HG03097 (cell line): ENCODE data around the gene PI4KA.
"Not testable (repeated sequence)": the region's sequence is repeated elsewhere in the genome, so short reads cannot be mapped to it uniquely, and the experiment has no call there.

ENCODE experiments used
- ATAC-seq: cut with Tn5 transposase; IDR thresholded peaks from one replicate; pipeline ENCODE4 v1.9.1; 2021; ENCODE audit not compliant: unreplicated experiment, low FRiP score

PI4KA gene

GRCh38 chr22:20779014-20779817 lies 79.4 kb downstream of the PI4KA start:
- ATAC-seq = no peak

DNA sequence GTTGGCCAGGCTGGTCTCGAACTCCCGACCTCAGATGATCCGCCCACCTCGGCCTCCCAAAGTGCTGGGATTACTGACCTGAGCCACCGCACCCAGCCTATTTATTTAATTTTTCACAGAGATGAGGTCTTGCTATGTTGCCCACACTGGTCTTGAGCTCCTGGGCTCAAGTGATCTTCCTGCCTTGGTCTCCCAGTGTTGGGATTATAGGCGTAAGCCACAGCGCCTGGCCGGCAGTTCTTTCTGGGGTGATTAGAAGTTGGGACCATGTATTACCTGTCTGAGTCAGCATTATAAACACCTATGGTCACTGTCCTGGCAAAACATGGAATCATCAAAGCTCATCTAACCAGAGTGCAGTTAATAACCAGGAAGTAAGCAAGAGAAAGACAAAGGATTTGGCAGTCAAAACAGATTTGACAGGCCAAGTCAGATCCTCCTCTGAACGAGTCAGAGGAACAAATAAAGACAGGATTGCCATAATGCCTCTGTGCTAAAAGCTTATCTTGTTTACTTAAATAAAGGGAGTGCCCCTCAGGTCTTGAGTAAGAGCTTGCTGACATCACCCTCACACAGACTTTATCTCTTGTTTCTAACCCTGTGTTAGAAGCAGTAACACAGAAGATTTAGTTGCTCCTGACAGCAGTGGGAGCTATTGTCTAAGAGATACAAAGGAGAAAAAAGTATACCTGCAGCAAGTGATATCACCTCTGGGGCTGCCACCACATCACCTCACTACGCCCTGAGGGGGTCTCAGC lies 81.0 kb downstream of the PI4KA start:
- ATAC-seq = no peak

DNA sequence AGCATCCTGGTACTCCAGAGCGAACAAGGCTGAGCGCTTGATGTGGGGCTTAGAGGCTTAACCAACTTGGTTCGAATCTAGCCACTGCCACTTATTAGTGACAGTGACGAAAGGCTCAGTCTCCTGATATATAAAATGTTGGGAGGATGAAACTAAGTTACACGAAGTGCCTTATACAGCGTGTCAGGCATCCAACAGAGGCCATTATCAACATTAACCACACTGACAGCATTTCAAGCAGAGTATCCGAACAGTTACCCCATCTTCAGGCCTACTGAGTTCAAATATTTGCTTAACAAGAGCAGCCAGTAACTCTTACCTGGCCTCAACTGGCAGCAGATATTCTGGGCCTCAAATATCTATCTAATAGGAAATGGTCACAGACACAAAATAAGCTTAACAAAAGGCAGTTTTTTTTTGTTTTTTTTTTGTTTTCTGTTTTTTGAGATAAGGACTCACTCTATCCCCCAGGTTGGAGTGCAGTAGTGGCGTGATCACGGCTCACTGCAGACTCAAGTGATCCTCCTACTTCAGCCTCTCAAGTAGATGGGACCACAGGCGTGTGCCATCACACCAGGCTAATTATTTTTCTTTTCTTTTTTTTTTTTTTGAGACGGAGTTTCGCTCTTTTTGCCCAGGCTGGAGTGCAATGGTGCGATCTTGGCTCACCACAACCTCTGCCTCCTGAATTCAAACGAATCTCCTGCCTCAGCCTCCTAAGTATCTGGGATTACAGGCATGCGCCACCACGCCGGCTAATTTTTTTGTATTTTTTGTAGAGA lies 81.8 kb downstream of the PI4KA start:
- no peak for ATAC-seq

DNA sequence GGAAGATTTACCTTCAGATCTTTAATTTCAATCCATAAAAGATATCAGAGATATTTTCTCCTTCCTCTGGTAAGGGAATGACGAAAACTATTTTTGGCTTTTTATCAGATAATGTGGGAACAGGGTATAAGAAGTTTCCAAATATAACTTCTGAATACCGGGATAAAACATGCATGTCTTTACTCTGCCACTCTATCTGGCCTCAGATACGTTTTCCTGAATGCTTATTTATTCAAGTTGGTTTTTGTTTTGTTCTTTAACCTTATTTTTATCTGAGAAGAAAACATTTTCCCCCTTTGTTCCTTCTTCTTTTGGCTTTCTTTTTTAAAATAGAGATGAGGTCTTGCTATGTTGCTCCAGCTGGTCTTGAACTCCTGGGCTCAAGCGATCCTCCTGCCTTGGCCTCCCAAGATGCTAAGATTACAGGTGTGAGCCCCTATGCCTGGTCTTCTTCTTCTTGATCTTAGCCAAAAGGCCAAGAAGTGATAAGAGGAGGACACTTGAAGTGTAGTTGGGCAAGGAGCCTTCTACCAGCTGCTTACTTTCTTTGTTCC lies 83.2 kb downstream of the PI4KA start:
- ATAC-seq = no peak

DNA sequence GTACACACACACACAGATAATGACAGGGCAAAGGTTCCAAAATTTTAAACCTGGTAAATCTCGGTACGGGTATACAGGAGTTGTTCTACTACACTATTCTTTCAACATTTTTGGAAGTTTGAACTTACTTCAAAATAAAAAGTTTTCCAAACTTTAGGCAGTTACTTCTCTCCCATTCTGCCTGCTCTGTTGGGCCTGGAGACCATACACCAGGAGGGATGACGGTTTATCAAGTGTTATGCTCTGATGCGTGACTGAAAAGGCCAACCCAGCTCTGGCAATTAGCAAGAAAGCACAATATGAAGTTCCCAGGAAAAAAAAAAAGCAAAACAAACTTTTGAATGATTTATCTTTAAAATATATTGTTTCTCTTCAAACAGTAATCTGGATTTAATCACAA lies 83.7 kb downstream of the PI4KA start:
- ATAC-seq = no peak

GRCh38 chr22:20773793-20774212 lies 84.8 kb downstream of the PI4KA start, which contains the start of gene SERPIND1:
Gene SERPIND1 (plus strand): TSS chr22:20774113. CDS start chr22:20779313, 5,200 bp downstream.
- no peak for ATAC-seq

DNA sequence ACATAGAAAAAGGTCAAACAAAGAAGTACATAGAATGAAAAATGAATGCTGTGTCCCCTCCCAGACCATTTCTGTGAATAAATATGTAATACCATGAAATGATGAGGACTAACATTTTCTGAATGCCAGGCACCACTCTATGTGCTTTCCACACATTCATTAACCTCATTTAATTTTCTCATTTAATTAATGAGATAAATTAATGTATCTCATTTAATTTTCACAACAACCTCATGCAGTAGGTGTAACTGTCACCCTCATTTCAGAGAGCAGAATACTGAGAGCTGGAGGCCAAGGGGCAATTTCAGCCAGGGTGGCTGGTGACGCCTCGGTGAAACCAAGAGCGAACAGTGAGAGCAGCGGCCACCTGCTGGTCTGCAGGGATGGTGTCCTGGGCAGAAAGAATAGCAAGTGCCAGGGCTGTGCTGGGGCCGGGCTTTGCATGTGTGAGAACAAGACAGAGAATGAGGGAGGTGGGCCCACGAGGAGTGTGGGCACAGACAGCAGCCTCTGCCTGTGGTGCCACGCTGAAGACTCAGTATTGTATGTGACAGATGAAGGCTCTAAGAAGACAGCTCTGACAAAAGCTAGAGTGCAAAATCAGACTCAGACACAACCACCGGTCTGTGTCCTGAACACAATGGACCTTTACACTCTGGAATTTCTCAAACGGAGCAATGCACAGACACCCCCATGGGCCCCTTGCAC lies 86.5 kb downstream of the PI4KA start:
- no peak for ATAC-seq

DNA sequence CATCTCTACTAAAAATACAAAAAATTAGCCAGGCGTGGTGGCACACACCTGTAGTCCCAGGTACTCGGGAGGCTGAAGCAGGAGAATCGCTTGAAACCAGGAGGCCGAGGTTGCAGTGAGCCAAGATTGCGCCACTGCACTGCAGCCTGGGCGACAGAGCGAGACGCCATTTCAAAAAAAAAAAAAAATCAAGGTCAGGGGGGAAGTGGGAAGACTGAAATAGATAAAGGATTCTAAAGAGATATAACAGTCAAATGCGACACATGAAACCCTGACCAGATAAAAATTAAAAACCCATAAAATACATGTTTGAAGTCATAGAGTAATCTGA lies 89.2 kb downstream of the PI4KA start:
- ATAC-seq = not testable (repeated sequence)

GRCh38 chr22:20766530-20766929 lies 92.1 kb downstream of the PI4KA start:
- ATAC-seq = no peak

DNA sequence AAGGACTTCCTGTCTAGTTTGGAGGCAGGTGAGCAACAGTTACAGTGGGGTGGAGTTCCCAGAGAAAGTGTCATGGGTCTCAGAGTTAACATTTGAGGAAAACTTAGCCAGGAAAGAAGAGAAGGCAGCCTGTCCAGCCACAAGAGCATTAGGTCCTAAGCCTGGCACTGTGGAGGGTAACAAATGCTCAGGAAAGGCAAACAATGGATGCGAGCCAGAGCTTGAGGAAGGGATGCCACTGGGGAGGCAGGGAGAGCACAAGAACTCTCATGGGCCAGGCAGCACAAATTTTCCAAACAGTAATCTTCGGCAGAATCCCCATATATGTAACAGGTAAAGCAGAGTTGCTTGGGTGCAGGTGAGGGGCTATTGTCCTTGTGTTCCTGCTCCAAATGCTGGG lies 92.7 kb downstream of the PI4KA start:
- no peak for ATAC-seq

- ATAC-seq = no peak
Measured at GRCh38 chr22:20764729-20765128, 93.9 kb downstream of the PI4KA start.

GRCh38 chr22:20764471-20764720 lies 94.2 kb downstream of the PI4KA start:
- ATAC-seq = no peak

GRCh38 chr22:20763630-20764470 lies 94.8 kb downstream of the PI4KA start:
- ATAC-seq = no peak

DNA sequence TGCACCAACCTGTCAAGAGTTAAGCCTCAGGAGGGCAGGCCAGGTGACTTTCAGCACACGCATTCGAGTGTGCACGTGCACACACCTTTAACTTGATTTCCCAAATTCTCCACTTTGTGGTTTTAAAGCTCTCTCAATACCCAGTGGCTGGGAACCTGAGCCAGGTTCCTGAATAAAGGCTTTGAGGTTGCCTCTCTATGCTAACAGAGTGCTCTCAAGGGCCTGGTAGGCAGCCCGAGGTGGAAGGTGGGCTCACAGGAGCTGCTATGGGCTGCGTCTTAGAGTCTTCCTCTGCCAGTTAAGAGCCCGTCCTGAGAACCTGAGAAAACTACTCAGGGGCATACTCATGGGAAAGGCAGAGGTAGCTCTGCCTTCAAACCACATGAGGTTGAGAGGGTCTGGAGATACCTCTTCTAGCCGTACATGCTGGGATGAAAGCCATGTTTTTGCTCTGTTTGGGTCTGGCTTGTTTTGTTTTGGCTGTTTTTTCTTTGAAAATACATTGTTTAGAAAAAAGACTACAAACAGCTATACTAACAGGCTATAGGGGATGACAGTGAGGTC lies 96.3 kb downstream of the PI4KA start:
- ATAC-seq = no peak

GRCh38 chr22:20761536-20761935 lies 97.1 kb downstream of the PI4KA start:
- ATAC-seq = no peak

DNA sequence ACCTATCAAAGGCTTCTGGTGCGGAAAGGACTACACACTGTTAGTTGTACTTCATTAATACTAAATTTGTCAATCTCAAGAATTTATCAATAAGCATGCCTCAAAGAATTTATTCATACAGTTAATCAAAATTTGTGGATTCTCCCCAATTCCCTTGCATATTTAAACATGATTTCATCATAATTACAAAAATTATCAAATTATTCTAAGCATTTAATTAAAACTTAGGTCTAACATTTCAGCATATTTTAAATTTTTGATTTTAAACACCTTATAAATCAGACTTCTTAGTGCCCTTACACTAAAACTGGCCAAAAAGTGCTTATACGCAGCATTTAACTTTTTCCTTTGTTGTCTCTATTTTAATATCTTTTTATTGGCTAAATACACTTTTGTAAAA lies 98.5 kb downstream of the PI4KA start:
- no peak for ATAC-seq

- ATAC-seq = no peak
Measured at GRCh38 chr22:20758688-20759087, 99.9 kb downstream of the PI4KA start.

- no peak for ATAC-seq
Measured at GRCh38 chr22:20756846-20757245, 101.8 kb downstream of the PI4KA start.

GRCh38 chr22:20752873-20753272 lies 105.7 kb downstream of the PI4KA start:
- no peak for ATAC-seq
